Measurements from ENCODE around the gene PJA1.
A peak's percentile ranks its signal among the peaks of the same experiment; 100 is the strongest.

The PJA1 gene

DNA sequence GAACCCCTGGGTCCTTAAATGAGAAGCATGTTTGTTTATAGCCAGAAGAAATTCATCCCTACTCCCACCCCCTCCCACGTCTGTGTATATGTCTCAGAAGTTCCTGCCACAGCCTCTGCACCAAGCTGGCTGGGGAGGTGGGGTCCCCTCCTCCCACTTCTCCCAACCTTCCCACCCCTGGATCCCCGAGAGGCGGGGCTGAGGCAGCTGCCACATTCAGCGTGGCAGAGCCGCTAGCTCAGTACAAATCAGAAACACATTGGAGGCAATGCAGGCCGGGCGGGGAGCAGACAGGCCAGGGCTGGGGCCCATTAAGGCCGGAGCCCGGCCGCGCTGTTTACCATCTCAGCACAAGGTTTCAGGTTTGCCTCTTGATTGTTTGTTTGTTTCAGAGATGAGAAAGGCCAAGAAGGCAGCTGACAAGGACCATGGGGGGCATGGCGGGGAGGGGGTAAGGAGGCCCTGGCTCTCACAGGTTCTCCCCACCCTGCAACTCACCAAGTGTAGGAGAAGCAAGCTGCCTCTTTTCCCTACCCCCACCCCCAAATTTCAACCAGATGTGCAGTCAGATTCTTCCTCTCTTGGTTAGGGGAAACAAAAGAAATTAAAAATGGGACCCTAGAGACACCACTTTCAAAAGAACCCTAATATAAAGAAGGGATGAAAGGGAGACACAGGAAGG, 22.3 kb downstream of the PJA1 start:
- DNase-seq (ENCODE audit: low spot score), result no peak

DNA sequence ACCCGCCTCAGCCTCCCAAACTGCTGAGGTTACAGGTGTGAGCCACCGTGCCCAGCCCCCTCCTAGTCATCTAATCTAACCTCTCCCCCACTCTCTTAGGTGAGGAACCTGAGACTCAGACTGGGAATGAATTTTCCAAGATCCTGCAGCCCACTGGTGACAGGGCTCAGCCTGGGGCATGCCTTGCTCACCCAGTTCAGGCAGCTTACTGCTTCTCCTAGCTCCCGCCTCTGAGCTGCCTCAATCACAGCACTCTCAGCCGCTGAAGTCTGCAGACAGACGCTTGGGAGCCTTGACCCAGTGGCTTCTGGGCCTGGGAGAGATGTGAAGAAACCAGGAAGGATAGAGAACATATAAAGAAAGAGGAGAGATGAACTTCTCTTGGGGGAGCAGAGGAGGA, 24.4 kb downstream of the PJA1 start:
- DNase-seq (ENCODE audit: low spot score), result no peak

DNA sequence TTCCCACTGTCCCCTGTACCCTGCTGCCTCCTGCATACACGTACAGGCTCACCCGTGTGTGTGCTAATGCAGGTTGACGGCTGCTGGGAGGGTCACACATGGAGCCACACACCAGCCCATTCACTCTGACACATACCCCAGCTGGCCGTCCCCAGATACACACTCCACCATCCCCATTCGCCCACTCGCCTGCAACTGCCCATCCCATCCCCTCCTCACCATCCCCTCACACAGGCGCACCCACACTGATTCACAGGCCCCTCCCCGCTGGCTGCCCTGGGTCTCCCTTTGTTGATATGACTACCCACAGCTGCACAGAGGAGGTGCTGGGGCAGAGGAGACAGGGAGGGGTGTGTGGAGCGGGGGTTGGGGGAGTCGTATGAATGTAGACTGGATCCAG, 25.7 kb downstream of the PJA1 start:
- no peak for DNase-seq (ENCODE audit: low spot score)

DNA sequence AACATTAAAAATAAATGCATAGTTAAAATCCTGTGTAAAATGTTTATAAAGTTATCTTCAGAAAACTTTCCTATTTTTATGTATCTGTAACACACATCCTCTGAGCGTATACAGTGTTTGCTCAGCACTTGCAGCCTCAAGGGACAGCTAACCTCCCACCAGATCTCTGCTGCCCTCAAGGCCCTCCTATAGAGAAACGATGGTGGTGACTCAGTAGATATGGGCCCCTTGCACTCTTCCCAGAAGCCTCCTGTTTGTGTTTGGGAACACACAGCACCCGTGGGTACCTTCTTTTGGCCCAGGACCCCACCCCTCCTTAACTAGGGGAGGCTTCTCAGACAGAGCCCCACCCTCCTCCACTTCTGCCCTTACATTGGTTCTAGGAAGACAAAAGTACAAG, 26.7 kb downstream of the PJA1 start:
- no peak for DNase-seq (ENCODE audit: low spot score)

DNA sequence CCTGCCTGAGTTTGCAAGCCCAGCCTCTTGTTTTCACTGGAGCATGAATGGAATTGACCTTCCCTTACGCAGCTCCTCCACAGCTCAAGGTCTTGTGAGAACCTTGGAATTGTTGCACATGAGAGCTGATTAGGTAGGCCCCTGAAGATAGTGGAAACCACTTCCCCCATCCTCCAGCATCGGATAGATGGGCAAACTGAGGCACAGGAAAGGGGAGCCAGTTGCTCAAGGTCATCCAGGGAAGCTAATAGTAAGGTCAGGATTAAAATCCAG, 27.2 kb downstream of the PJA1 start:
- DNase-seq (ENCODE audit: low spot score), result no peak

DNA sequence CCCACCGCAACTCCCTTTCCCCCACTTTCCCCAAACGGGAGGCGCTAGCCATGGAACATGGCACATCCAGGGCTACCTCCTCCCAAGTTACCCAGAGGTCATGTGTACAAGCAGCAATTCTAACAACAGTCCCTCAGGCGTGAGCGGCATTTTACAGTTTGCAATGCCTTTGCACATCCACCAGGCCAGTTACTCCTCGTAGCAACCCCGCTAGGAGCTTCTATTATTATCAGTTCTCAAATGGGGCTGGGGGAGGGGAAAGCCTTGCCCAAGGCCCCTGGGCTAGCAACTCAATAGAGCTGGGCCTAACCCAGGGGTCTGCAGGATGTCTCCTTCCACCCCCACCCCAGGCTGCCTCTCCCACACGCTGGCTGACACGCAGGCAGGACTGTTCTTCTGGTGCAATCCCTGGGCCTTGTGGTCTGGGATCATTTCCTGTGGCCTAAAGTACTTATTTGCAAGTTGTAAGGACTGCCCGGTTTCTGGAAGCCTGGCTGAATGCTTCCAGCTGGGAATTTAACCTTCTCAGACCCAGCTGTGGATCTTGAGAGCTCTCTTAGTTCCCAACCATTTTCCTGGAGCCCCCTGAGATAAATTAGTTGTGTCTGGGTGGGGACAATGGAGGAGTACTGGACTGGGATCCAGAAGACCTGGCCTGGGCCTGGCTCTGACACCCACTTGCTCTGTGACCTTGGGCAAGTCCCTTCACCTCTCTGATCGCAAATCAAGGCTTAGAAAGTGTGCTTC, 27.7 kb downstream of the PJA1 start:
- DNase-seq (ENCODE audit: low spot score), result no peak

DNA sequence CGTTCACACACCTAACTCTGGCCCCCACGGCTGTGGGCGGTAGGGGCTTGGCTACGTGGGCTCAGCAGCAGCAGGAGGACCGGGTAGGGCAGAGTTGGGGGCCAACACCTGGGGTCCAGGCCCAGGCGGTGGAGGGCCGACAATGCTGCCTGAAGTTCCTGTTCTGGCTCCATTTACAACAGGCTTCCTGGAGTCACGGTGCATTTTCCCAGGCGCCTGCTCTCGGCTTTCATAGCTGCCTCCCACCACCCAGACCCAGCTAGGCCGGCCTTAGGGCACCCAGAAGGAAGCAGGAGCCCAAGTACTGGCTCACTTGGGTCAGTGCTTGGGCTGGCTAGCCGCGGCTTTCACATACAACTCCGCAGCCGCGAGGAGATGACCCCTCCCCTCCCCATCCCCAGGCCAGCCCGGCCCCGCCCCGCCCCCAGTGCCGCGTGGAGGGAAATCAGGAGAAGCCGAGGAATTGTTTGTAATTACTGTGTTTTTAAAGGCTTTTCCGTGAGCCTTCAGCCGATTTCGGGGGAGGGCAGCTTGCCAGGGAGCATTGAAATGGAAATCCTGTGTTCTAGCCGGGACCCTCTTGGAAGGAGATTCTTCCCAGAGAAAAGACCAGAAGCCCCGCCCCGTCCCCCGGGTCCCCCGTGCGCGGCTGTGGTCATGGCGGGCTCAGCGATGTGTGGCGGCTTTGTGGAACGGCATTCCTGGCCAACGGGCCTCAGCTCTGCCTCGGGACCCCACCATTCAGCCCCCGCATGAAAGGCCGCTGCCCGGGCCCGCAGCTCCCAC, 28.5 kb downstream of the PJA1 start:
- DNase-seq (ENCODE audit: low spot score), result no peak

DNA sequence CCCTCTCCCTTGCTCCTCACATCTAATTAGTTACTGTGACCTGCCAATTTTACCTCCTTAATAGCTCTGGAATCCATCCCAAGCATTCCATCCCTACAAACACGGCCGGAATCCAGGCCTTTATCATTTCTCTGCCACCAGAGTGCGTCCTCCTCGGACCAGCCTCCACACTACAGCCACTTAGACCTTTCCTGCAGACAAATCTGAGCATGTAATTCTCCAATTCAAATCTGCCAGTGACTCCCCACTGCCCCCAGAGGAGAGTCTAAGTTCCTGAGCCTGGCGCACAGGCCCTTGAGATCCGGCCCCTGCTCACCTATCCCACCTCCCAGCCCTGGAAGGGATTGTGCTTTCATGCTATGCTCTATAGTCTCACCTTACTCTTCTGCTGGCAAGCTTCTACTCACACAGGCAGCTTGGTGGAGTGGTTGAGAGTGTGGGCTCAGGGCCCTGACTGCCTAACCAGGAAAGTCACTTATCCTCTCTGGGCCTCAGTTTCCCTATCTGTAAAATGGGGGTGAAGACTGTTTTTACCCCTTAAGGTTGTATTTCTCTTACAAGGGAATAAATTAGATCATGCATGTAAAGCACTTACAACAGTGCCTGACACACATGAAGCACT, 31.2 kb downstream of the PJA1 start:
- peak; percentile 66 for DNase-seq (ENCODE audit: low spot score)

DNA sequence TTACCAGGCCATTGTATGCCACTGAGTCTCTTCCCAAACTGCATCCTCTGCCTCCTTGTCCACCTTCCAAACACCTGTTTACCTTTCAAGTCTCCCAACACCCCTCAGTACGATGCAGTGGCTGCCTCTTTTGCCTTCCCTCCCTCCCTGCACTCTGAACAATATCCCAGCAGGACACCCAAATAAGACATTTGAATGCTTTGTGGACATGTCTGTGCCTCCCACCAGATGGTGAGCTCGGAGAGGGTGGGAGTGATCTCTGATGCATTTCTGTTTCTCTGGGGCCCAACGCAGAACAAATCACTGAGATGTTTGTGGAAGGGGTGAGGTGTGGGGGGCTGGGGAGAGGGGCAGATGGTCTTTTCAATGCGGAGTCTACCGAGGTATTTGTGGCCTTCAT, 33.4 kb downstream of the PJA1 start:
- no peak for DNase-seq (ENCODE audit: low spot score)

DNA sequence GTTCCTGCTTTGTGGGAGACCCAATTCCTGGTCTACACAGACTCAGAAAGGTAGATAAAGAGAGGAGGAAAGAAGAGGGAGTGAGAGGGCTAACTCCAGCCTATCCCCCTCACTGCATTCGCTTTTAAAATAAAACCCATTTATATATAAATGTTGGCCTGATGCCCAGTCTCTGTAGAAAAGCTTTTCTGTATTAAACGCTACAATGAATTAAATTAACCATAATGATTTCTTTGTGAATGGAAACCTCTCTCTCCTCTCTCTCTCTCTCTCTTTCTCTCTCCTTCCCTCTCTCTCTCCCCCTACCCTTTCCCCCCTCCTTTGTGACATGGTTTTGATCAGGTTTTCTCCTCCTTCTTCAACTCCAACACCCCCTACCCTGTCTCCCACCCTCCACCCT, 34.8 kb downstream of the PJA1 start:
- no peak for DNase-seq (ENCODE audit: low spot score)

DNA sequence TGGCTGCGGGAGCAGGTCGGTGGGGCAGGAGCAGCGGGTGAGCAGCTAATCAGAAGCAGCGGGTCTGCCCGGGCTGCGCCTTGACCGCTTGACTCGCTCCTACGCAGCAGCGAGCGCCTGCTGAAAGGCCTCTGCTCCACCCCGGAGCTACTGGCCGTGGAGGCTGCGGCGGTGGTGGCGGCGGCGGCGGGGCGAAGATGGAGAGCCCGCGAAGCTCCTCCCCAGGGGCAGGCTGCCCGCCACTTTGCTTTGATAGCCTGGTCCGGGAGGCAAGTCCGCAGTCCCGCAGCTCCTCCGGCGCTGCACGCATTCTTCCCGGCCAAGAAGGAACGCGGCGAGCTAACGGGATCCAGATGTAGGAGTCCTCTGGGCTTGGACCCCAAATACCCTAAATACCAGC, 36.7 kb downstream of the PJA1 start:
- peak; percentile 6 for DNase-seq (ENCODE audit: low spot score)

DNA sequence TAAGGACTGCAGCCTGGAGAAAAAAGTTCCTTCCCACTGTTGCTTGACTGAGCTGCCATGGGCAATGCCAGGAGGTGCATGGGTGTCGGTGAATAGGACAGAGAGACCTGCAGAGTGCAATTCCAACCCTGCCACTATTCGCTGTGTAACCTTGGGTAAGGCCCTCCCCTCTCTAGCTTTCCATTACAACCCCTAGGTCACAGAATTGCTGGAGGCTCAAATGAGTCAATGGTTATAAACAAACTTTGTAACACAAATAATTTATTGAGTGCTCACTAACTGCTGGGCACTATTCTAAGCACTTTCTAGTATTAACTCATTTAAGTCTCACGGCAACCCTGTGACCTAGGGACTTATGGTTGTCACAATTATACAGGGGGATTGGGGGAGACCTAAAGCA, 37.8 kb downstream of the PJA1 start:
- no peak for DNase-seq (ENCODE audit: low spot score)

DNA sequence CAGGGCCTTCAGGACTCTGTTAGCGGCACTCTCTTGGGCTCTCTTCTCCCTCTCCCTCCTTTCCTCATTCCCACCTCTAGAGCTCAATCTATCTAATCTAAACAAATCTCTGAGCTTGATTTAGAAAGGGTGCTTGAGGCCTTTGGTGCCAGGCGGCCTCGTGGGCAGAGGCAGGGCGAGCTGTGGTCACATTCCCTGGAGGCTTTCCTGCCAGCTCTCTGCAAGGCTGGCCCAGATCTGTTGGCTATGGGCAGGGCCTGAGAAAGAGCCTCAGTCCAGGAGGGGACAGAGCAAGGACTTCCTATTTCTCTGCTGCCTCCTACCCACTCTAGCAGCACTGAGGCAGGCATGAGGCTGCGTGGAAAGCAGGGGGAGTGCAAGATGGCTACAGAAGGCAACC, 38.6 kb downstream of the PJA1 start:
- no peak for DNase-seq (ENCODE audit: low spot score)

DNA sequence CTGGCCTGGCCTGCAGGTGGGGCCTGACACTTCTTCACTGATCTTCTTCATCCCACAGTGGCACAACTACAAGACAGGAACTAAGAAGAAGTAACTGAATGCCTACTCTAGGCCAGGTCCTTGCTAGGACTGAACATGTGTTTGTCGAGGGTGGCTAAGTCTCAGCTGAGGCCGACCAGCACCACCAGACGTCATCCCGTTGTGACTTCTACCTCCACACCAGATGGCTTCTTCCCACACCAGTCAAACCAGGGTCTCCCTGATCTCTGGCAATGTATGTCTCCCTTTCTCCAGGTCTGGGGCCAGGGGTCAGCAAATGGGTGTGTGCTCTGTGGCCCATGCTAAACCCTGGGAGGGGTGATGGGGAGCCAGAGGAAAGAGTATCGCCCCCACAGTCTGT, 40.2 kb downstream of the PJA1 start:
- DNase-seq (ENCODE audit: low spot score), result no peak

DNA sequence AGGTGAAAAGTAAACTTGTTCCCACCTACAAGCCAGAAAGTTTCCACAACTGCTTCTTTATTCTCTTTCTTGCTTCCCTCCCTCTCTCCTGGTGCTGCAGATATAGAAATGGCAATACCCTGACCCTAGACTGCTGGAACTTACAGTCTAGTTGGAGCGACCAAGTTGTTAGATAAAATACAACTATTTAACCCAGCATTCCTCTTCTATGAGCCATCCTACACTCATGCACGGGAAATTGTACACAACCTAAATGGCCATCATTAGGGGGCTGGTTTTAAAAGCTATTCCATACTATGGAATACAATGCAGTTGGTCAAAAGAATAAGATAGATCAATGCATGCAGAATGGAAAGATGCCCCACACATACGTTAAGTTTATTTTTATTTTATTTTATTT, 41.1 kb downstream of the PJA1 start:
- no peak for DNase-seq (ENCODE audit: low spot score)

DNA sequence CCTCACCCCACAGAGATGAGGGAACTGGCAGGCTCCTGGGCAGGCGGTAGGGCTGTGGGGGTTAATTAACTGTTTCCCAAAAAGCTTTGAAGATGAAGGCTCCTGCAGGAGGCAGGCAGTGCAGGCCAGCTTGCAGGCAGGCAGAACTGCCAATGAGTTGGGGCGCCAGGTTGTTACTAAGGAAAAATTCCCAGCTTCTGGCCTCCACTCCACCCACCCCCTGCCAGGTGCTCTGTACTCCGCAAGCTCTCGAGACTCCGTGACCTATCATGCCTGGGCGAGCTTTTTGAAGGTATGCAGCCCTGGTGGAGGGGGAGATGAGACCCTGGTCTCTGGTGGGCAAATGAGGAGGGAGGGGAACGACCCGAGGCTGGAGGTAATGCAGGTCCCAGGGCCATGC, 41.8 kb downstream of the PJA1 start:
- no peak for DNase-seq (ENCODE audit: low spot score)

DNA sequence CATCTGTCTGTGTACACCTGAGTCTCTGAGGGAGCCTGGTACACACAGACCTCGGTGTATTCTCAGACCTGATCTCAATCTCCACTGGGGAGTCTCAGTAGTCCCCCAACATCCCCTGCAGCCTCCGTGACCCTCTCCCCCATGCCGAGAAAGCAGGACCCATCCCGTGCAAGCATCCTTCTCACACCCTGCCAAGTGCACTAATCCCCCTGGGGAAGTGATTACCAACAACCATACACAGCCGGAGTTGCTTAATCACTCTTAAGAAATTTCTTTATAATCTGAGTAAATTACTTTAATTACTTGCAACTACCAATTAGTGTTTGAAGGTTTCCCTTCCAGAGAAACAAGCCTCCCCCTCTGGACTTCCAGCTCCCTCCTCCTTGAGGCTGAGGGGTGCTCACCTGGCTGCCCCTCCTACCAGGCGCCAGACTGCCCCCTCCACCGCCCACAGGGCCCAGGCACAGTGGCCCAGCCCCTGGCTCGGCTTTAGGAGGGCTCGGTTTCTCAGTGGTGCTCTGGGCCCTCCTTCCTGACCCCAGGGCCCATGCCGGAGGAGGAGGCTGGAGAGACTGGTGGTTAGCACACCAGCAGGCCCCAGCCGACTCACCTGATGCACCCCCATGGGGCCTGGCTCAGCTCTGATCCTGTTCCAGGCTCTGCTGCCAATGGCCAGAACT, 43.8 kb downstream of the PJA1 start:
- DNase-seq (ENCODE audit: low spot score), result no peak

DNA sequence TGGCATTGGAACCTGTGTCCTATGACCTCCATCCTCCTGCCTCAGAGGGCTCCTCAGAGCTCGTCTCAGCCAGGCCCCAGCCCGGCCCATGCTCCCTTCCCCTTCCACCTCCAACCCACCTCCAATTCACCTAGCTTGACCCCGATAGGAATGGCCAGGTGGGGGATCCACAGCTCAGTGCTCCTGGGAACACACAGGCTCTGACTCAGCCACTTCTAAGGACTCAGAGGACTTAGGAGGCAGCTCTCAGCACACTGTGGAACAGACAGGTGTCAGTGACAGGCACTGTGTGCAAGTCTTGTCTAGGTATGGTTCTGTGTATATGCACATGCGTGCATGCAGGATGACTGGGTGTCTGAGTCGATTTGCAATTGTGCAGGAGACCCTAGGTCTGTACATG, 44.8 kb downstream of the PJA1 start:
- DNase-seq (ENCODE audit: low spot score), result no peak

DNA sequence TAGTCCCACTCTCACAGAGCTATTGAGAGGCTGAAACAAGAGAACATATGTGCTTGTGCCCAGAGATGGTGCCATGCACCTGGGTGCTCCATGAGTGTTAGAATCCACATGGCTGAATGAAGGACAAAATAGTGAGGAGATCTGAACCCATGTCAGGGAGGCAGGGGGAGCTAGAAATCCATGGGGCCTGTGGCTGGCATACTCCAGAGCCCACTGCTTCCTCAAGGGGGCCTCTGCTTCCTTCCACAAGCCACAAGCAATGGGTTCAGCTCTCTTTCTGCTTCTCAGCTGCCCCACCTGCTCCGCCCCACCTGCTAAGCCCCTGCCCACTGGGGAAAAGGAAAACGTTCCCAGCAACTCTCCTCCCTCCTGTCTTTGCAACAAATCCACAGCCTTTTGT, 46.1 kb downstream of the PJA1 start:
- DNase-seq (ENCODE audit: low spot score), result no peak

DNA sequence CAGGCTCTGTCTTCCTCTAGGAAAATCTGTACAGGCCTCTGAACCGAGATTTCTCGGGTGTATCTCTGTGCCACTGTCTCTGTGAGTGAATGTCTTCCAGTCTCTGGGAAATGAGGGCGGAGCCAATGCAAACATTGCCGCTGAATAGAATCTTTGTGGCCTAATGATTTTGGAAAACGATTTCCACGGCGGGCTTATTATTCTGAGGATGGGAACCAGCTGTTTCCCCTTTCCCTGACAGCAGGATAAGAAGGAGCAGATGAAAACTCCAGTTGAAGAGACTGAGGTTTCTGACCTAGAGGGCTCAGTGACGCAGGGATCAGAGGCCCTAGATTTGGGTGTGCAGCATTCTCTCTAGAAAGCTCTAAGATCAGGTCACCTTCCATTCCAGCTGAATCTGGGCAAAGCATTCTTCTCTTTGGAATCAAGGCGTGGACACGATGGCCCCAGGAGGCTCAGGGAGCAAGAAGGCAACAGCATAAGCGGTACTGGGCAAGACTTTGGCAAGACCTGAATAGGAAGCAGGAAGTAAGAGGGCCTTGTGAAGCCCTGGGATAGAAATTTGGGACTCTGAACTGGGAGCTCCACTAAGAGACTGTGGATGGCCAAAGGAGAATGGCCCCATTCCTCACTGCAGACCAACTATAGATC, 47.3 kb downstream of the PJA1 start:
- no peak for DNase-seq (ENCODE audit: low spot score)

DNA sequence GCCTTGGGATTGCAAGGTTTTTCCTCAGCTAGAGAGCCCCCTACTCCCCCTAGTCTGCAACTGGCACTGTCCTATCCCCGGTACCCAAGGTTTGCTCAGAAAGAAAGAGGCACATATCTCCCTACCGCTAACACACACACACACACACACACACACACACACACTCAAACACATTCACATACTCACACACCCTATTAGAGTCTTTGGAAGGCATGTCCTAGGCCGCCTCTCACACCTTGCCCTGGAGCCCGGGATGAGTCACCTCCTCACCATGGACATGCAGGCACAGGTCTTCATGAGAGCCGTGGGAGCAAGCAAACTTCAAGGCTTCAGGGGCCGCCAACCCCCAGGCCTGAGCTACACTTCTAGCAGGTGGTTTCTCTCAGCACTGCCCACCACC, 49.2 kb downstream of the PJA1 start:
- no peak for DNase-seq (ENCODE audit: low spot score)

DNA sequence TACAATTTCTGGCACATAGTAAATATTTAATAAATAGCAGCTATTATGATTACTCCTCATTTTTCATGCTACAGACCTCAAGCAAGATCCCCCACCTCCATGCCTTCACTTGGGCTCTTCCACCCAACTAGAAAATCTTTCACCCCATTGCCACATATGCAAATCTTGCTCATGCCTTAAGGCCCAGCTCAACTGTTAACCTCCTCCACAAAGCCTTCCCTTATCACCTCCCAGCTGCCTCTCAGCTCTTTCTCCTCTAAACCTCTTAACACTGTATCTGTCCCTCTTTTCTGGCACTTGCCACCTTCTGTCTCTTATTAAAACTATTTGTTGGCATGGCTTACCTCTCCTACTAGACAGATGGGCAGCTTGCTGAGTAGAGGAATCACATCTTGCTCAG, 51.5 kb downstream of the PJA1 start:
- DNase-seq (ENCODE audit: low spot score), result no peak

Data from cerebellar cortex (tissue), 1 donor.